ENCODE data around the gene NT5E.
"Not testable (repeated sequence)": the region's sequence is repeated elsewhere in the genome, so short reads cannot be mapped to it uniquely, and the experiment has no call there.

NT5E gene

GRCh38 chr6:85494547-85495536 is 45.0 kb downstream of the NT5E start:
- no peak for DNase-seq

DNA sequence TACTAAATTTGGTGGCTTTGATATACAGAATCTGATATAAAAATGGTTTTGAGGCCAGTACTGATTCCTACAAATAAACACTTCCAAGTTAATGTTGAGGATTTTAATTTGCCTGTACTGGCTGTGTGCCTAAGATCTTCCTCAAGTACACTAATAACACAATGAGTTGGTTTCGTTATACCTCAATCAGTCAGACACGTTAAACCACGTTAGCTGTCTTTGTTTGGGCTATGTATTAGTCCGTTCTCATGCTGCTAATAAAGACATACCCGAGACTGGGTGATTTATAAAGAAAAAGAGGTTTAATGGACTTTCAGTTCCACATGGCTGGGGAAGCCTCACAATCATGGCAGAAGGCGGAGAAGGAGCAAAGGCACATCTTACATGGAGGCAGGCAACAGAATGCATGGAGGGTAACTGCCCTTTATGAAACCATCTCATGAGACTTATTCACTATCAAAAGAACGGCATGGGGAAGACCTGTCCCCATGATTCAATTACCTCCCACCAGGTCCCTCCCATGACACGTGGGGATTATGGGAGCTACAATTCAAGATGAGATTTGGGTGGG is 46.2 kb downstream of the NT5E start:
- DNase-seq = no peak

DNA sequence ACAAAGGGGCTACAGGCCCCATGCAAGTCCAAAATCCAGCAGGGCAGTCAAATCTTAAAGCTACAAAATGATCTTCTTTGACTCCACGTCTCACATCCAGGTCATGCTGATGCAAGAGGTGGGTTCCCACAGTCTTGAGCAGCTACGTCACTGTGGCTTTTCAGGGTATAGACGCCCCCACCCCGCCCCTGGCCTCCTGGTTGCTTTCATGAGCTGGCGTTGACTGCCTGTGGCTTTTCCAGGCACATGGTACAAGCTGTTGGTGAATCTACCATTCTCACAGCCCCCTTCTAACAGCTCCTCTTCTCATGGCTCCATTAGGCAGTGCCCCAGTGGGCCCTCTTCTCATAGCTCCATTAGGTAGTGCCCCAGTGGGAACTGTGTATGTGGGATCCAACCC is 47.0 kb downstream of the NT5E start:
- no peak for DNase-seq

- DNase-seq = peak; percentile 71
Observed at GRCh38 chr6:85498596-85499258, 48.8 kb downstream of the NT5E start.

- no peak for DNase-seq
Observed at GRCh38 chr6:85506441-85507093, 56.7 kb downstream of the NT5E start.

GRCh38 chr6:85516168-85516567 is 66.3 kb downstream of the NT5E start:
- no peak for DNase-seq

- DNase-seq = not testable (repeated sequence)
Observed at GRCh38 chr6:85524281-85524680, 74.4 kb downstream of the NT5E start.

GRCh38 chr6:85537055-85537494 is 87.2 kb downstream of the NT5E start:
- no peak for DNase-seq

- no peak for DNase-seq
Observed at GRCh38 chr6:85544776-85545175, 94.9 kb downstream of the NT5E start.
